Suprapubic skin (tissue), 4 donors: ENCODE measurements around the gene PKMYT1. TPM values are rescaled to one million over a fixed set of nuclear protein-coding genes. Genes with fewer than 3 reads are reported as not detected.

Experiments used
- DNase-seq, 2 donors: peaks; one replicate each; pipeline ENCODE4 v3.0.0-alpha.2; 2019; ENCODE audit warnings: low spot score in 2 of 2
- H3K27ac ChIP-seq: fragments of 200-600 bp; sonication (generic); one replicate; pipeline ENCODE4 v1.5.1; 2019
- H3K27me3 ChIP-seq: fragments of 200-600 bp; sonication (generic); one replicate; pipeline ENCODE4 v1.5.1; 2019
- H3K36me3 ChIP-seq: fragments of 200-600 bp; sonication (generic); one replicate; pipeline ENCODE4 v1.5.1; 2019
- H3K4me1 ChIP-seq: fragments of 200-600 bp; sonication (generic); one replicate; pipeline ENCODE4 v1.5.1; 2019
- H3K4me3 ChIP-seq: fragments of 200-600 bp; sonication (generic); one replicate; pipeline ENCODE4 v1.5.1; 2019; ENCODE audit warnings: mild to moderate bottlenecking
- H3K9me3 ChIP-seq: fragments of 200-600 bp; sonication (generic); one replicate; pipeline ENCODE4 v1.5.1; 2019
- EP300 ChIP-seq: sonication (generic); formaldehyde crosslinking; IDR thresholded peaks from one replicate; pipeline ENCODE4 v1.6.1; 2017; ENCODE audit warnings: antibody characterized with exemption
- POLR2A ChIP-seq, 2 donors: fragments of 450-650 bp; IDR thresholded peaks; one replicate each; pipeline ENCODE4 v1.6.1; 2017; ENCODE audit warnings: antibody characterized with exemption in 2 of 2, mild to moderate bottlenecking in 2 of 2, moderate library complexity in 2 of 2
- POLR2AphosphoS5 ChIP-seq, 3 donors: sonication (generic); formaldehyde crosslinking; IDR thresholded peaks; one replicate each; pipeline ENCODE4 v1.6.1; 2017; ENCODE audit warnings: antibody characterized with exemption in 3 of 3
- WGBS: methylation state at CpG from one replicate; pipeline ENCODE4 v1.1.5; 2018; 5-methylcytosine and 5-hydroxymethylcytosine counted together
- total RNA-seq, 4 donors: library from RNA; depleted of rRNA; stranded (reverse); fragments of >200 nt; gene quantifications; one replicate each; pipeline ENCODE4 v1.1.0, GENCODE V29; 2016
- TF ChIP-seq, protein P1 (sequence below), 2 donors: fragments of 200-600 bp in 1 of 2; fragments of 450-650 bp in 1 of 2; sonication (generic) in 1 of 2; IDR thresholded peaks; one replicate each; pipeline ENCODE4 v1.5.1; 2016 to 2019; ENCODE audit warnings: antibody characterized with exemption in 2 of 2, mild to moderate bottlenecking in 1 of 2, moderate library complexity in 1 of 2

PKMYT1 gene
- total RNA-seq, 4 donors from 2014 or later, result 1.9 to 6.4 (median 4.7) TPM

DNA sequence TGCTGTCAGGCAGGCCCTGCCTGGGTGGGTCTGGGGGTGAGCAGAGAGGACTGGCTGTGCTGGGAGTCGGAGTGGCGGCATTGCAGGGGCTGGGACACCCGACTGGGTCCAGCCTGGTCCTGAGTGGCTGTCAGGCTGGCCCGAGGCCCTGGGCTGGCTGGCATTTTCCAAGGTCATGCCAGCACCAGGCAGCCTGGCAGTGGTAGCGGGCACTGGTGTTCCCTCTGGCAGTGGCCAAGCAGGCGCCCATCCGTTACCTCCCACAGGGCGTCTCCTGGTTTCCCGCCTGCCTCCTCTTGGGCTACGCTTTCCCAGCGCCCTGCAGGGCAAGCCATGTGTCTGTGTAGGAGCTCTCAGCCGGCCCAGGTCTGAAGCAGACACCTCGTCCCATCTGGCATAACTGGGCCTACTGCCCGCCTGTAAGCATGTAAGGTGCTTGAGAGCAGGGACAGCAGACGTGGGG, 5.7 kb upstream of the PKMYT1 start:
- 86% methylated on average over 5 of the region's 15 CpGs for WGBS
- DNase-seq, result no peak
- Histone ChIP-seq H3K9me3 (no peaks in the 10 kb centered on the region), H3K4me1 (peaks cover 36% of the 10 kb centered on the region), H3K4me3 (no peak overlapping the region), H3K27ac (no peak overlapping the region), H3K36me3 (no peaks in the 10 kb centered on the region), H3K27me3 (peaks cover 34% of the 10 kb centered on the region)
- no peak for TF ChIP-seq POLR2AphosphoS5 (IDR thresholded peaks at IDR 0.05)
- no peak for TF ChIP-seq POLR2A (IDR thresholded peaks at IDR 0.05)
- TF ChIP-seq, protein P1, sequence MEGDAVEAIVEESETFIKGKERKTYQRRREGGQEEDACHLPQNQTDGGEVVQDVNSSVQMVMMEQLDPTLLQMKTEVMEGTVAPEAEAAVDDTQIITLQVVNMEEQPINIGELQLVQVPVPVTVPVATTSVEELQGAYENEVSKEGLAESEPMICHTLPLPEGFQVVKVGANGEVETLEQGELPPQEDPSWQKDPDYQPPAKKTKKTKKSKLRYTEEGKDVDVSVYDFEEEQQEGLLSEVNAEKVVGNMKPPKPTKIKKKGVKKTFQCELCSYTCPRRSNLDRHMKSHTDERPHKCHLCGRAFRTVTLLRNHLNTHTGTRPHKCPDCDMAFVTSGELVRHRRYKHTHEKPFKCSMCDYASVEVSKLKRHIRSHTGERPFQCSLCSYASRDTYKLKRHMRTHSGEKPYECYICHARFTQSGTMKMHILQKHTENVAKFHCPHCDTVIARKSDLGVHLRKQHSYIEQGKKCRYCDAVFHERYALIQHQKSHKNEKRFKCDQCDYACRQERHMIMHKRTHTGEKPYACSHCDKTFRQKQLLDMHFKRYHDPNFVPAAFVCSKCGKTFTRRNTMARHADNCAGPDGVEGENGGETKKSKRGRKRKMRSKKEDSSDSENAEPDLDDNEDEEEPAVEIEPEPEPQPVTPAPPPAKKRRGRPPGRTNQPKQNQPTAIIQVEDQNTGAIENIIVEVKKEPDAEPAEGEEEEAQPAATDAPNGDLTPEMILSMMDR (IDR thresholded peaks at IDR 0.05), result no peak
- TF ChIP-seq EP300, result no peak

DNA sequence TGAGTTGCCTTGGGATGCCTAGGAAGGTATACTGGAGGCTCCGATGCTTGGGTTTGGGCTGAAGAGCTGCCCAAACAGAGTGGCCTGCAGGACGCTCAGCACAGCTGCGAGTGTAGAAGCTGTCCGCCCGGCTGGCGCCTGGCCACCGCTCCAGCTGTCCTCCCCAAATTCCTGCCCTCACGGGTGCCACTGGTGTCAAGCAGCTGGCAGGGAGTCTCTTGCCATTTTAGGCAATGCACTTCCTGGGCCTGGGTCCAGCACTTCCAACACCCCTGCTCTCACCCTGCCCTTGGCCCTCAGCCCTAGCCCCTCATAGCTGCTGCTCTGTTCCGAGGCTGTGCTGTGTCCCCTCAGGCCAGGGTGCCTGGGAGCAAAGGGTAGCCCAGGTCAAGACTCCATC, 5.2 kb upstream of the PKMYT1 start:
- H3K4me3 ChIP-seq, result no peak overlapping the region
- H3K27ac ChIP-seq, result no peak overlapping the region
- DNase-seq, result no peak
- WGBS, result 54% methylated on average over 3 of the region's 9 CpGs
- H3K27me3 ChIP-seq, result peaks cover 34% of the 10 kb centered on the region
- no peak for TF ChIP-seq POLR2A (IDR thresholded peaks at IDR 0.05)
- no peak for TF ChIP-seq EP300
- TF ChIP-seq POLR2AphosphoS5 (IDR thresholded peaks at IDR 0.05), result no peak
- TF ChIP-seq, protein P1 (IDR thresholded peaks at IDR 0.05), result no peak
- H3K4me1 ChIP-seq, result peaks cover 40% of the 10 kb centered on the region
- H3K9me3 ChIP-seq, result no peaks in the 10 kb centered on the region
- H3K36me3 ChIP-seq, result no peaks in the 10 kb centered on the region

DNA sequence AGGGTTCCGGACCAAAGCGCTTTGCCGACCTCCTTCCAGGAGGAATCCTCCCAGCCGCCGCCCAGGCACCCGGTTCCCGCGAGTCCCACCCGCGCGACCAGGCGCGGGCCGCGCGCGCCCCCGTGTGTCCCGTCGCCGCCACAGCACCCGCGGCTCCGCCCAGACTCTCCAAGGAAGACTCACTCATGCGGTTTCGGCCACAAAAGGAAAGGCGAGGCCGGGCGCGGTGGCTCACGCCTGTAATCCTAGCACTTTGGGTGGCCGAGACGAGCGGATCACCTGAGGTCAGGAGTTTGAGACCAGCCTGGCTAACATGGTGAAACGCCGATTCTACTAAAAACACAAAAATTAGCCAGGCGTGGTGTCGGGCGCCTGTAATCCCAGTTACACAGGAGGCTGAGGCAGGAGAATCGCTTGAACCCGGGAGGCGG, 3.5 kb upstream of the PKMYT1 start:
- Histone ChIP-seq H3K27me3 (peaks cover 26% of the 10 kb centered on the region), H3K36me3 (no peaks in the 10 kb centered on the region), H3K4me1 (peaks cover 48% of the 10 kb centered on the region), H3K9me3 (no peaks in the 10 kb centered on the region), H3K27ac (no peak overlapping the region), H3K4me3 (peak overlapping the region; percentile 23)
- 10% methylated on average over 33 of the region's 42 CpGs for WGBS
- TF ChIP-seq POLR2A (IDR thresholded peaks at IDR 0.05) (no peak), EP300 (no peak), POLR2AphosphoS5 (IDR thresholded peaks at IDR 0.05) (no peak)
- TF ChIP-seq, protein P1 (IDR thresholded peaks at IDR 0.05), result peak; percentile 74 to 99
- peak; percentile 85 to 90 for DNase-seq

DNA sequence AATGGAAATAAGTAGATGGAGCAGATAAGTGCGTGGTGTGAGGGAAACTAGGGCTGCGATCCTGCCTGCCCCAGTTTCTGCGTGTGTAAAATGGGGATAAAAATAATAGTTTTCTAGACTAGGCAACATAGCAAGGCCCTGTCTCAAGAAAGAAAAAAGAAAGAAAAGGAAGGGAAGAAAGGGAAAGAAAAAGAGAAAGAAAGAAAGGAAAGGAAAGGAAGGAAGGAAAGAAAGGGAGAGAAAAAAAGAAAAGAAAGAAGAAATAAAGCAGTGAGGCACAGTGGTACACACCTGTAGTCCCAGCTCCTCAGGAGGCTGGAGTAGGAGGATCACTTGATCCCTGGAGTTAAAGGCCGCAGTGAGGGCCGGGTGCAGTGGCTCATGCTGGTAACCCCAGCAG, 2.2 kb upstream of the PKMYT1 start:
- WGBS, result 65% methylated on average over 5 of the region's 5 CpGs

DNA sequence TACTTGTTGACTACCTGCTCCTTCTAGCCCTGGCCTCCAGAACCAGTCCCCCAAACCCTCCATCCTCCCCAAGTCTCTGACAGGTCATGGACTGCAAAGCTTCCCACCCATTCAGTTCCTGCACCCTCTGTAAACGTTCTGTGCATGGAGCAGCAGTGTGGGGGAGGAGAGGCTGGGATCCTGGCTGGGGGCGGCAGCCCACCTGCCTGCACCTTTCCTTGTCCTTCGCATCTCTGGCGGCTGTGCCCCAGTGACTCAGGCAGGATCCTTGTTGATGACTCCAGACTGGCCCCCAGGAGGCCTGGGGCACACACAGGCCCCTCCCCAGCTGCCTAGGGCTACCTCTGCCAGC, 1.6 kb upstream of the PKMYT1 start:
- Histone ChIP-seq H3K9me3 (no peaks in the 10 kb centered on the region), H3K36me3 (no peaks in the 10 kb centered on the region), H3K27me3 (peaks cover 7% of the 10 kb centered on the region), H3K4me1 (peaks cover 45% of the 10 kb centered on the region), H3K27ac (no peak overlapping the region), H3K4me3 (no peak overlapping the region)
- TF ChIP-seq POLR2A (IDR thresholded peaks at IDR 0.05) (no peak), EP300 (no peak), POLR2AphosphoS5 (IDR thresholded peaks at IDR 0.05) (no peak)
- TF ChIP-seq, protein P1 (IDR thresholded peaks at IDR 0.05), result no peak
- no peak for DNase-seq
- WGBS, result 80% methylated on average over 4 of the region's 4 CpGs

More for the DNA sequence above, 2.2 kb upstream of the PKMYT1 start:
- Histone ChIP-seq H3K36me3 (no peaks in the 10 kb centered on the region), H3K27ac (no peak overlapping the region), H3K4me3 (no peak overlapping the region), H3K4me1 (peaks cover 48% of the 10 kb centered on the region), H3K27me3 (peaks cover 13% of the 10 kb centered on the region), H3K9me3 (no peaks in the 10 kb centered on the region)
- no peak for TF ChIP-seq POLR2AphosphoS5 (IDR thresholded peaks at IDR 0.05)
- TF ChIP-seq, protein P1 (IDR thresholded peaks at IDR 0.05), result no peak
- no peak for TF ChIP-seq EP300
- no peak for TF ChIP-seq POLR2A (IDR thresholded peaks at IDR 0.05)
- DNase-seq, result no peak
